K562 (cell line): Measurements from ENCODE around the gene RIPK3. TPM values are rescaled to one million over a fixed set of nuclear protein-coding genes. Genes with fewer than 3 reads are reported as not detected.

Source experiments
- ATAC-seq: fragments of 200-7000 bp; cut with Tn5 transposase; 3 replicates; pipeline ENCODE4 v1.9.1; 2020; ENCODE audit warnings: moderate library complexity
- BruUV-seq: library from RNA; stranded (reverse); fragments of 400-500 nt; replicated peaks from 2 replicates; lab custom pipeline; 2021; lab: Mats Ljungman, UMichigan
- CTCF ChIA-PET: fragments of 300-600 bp; formaldehyde crosslinking; extraction: SDS; loops from one replicate; lab custom pipeline; 2021; ENCODE audit warnings: low intra/inter-chr PET ratio; lab: Yijun Ruan, JAX
- POLR2A ChIA-PET: fragments of 300-600, 350-650 bp; sonication (Branson Sonifier 250); formaldehyde crosslinking; extraction: SDS; loops from one replicate; lab custom pipeline; 2021; ENCODE audit warnings: antibody characterized with exemption, inconsistent platforms; lab: Yijun Ruan, JAX
- DNase-seq, 4 experiments: peaks; one replicate each; pipeline versions ENCODE4 v3.0.0 to v3.0.0-alpha.2; 2011 to 2018; ENCODE audit warnings: low spot score in 3 of 4, mixed read lengths in 3 of 4; ENCODE audit errors: extremely low read depth in 1 of 4
- FAIRE-seq: peaks from 2 replicates; lab custom pipeline; 2011; peaks lifted over from hg19 to GRCh38; lab: Jason Lieb, UNC
- H2AFZ ChIP-seq: 2 replicates; pipeline ENCODE4 v1.6.0; 2011; ENCODE audit warnings: low read depth, low read length, control low read depth, inconsistent platforms
- H3K27ac ChIP-seq: fragments of 200-600 bp; 3 replicates; pipeline ENCODE4 v1.8.0; 2011; ENCODE audit warnings: low read depth, mild to moderate bottlenecking, control low read depth, inconsistent platforms, low read length, moderate library complexity, mixed read lengths; ENCODE audit errors: extremely low read depth
- H3K27me3 ChIP-seq, 2 experiments: fragments of 300-600 bp in 1 of 2; 2 replicates in 1 of 2; 3 replicates in 1 of 2; pipeline versions ENCODE4 v1.6.0 to v1.8.0; 2011; ENCODE audit warnings: inconsistent platforms in 2 of 2, low read length in 2 of 2, mild to moderate bottlenecking in 1 of 2, mixed read lengths in 1 of 2, moderate library complexity in 1 of 2; ENCODE audit not compliant: control insufficient read depth in 2 of 2, insufficient read depth in 2 of 2
- H3K36me3 ChIP-seq: fragments of 300-600 bp; 3 replicates; pipeline ENCODE4 v1.8.0; 2011; ENCODE audit warnings: mild to moderate bottlenecking, low read length, inconsistent platforms; ENCODE audit not compliant: control insufficient read depth, insufficient read depth
- H3K4me1 ChIP-seq, 2 experiments: fragments of 200-600 bp in 1 of 2; replicated peaks in 1 of 2; 2 replicates in 1 of 2; 3 replicates in 1 of 2; pipeline versions ENCODE4 v1.5.1 to v1.8.0; 2011; ENCODE audit warnings: inconsistent platforms in 2 of 2, low read length in 2 of 2, mild to moderate bottlenecking in 1 of 2, mixed read lengths in 1 of 2, moderate library complexity in 1 of 2; ENCODE audit not compliant: control insufficient read depth in 2 of 2, insufficient read depth in 2 of 2
- H3K4me2 ChIP-seq: 2 replicates; pipeline ENCODE4 v1.6.1; 2011; ENCODE audit warnings: low read length, control low read depth, inconsistent platforms, mixed read lengths; ENCODE audit not compliant: insufficient read depth
- H3K4me3 ChIP-seq: fragments of 200-600 bp; sonication (generic), shearing (Covaris generic); 2 replicates; pipeline ENCODE4 v1.5.1; 2016; ENCODE audit warnings: control low read depth, inconsistent platforms
- H3K79me2 ChIP-seq: fragments of 200-600 bp; 3 replicates; pipeline ENCODE4 v1.8.0; 2011; ENCODE audit warnings: low read length, inconsistent platforms; ENCODE audit not compliant: control insufficient read depth, insufficient read depth
- H3K9ac ChIP-seq, 2 experiments: 2 replicates each; pipeline versions ENCODE4 v1.6.0 to v1.6.1; 2011; ENCODE audit warnings: low read depth in 2 of 2, low read length in 2 of 2, control low read depth in 1 of 2, inconsistent platforms in 1 of 2, mild to moderate bottlenecking in 1 of 2, mixed read lengths in 1 of 2; ENCODE audit not compliant: insufficient read depth in 1 of 2
- H3K9me1 ChIP-seq: one replicate; pipeline ENCODE4 v1.6.0; 2011; ENCODE audit warnings: inconsistent platforms, mild to moderate bottlenecking, low read length, moderate library complexity; ENCODE audit not compliant: control insufficient read depth, insufficient read depth
- H3K9me3 ChIP-seq: replicated peaks from 2 replicates; pipeline ENCODE4 v1.5.1; 2011; ENCODE audit warnings: low read depth, low read length, inconsistent platforms; ENCODE audit not compliant: control insufficient read depth, insufficient read depth
- H4K20me1 ChIP-seq: replicated peaks from 2 replicates; pipeline ENCODE4 v1.6.1; 2011; ENCODE audit warnings: low read length, inconsistent platforms, mixed read lengths; ENCODE audit not compliant: control insufficient read depth, insufficient read depth
- ESRRA ChIP-seq: fragments of 450-650 bp; IDR thresholded peaks from 2 replicates; pipeline ENCODE4 v1.6.1; 2014; ENCODE audit warnings: low read depth, mild to moderate bottlenecking, moderate library complexity, borderline replicate concordance
- GTF2E2 ChIP-seq: fragments of 200-800 bp; sonication (Bioruptor generic); IDR thresholded peaks from 2 replicates; pipeline ENCODE4 v1.6.1; 2016; ENCODE audit warnings: missing genetic modification characterization, missing compliant biosample characterization
- HDGF ChIP-seq: fragments of 450-650 bp; IDR thresholded peaks from 2 replicates; pipeline ENCODE4 v1.6.1; 2016
- MEF2A ChIP-seq: IDR thresholded peaks from 2 replicates; pipeline ENCODE4 v1.6.1; 2011; ENCODE audit warnings: low read depth, mild to moderate bottlenecking, low read length, moderate library complexity; ENCODE audit not compliant: control insufficient read depth
- SIN3B ChIP-seq: fragments of 450-650 bp; IDR thresholded peaks from 2 replicates; pipeline ENCODE4 v1.6.1; 2017; ENCODE audit warnings: low read depth, mild to moderate bottlenecking, moderate library complexity
- SIRT6 ChIP-seq: IDR thresholded peaks from one replicate; pipeline ENCODE4 v1.6.1; 2012; ENCODE audit warnings: low read depth, mild to moderate bottlenecking, control low read depth, inconsistent platforms, low read length, moderate library complexity
- SREBF1 ChIP-seq: fragments of 150-350 bp; IDR thresholded peaks from 2 replicates; pipeline ENCODE4 v1.6.1; 2014; ENCODE audit warnings: antibody characterized with exemption, low read depth, low read length, borderline replicate concordance
- ZNF121 ChIP-seq: sonication (generic); formaldehyde crosslinking; conservative IDR thresholded peaks from 2 replicates; pipeline ENCODE4 v1.8.0; 2022; ENCODE audit warnings: missing genetic modification reagents
- ZNF165 ChIP-seq: fragments of 250-450 bp; sonication (Bioruptor Pico); IDR thresholded peaks from 2 replicates; pipeline ENCODE4 v1.4.0; 2020; ENCODE audit warnings: borderline replicate concordance
- WGBS: fragments of 100-300 bp; shearing (Covaris generic); methylation state at CpG from one replicate; pipeline ENCODE4 v1.1.6; 2016; ENCODE audit warnings: low coverage, mixed read lengths; ENCODE audit not compliant: insufficient coverage; ENCODE audit errors: missing lambda C conversion rate; 5-methylcytosine and 5-hydroxymethylcytosine counted together
- in situ Hi-C: fragments of 300-500 bp; cut with MboI; formaldehyde crosslinking; loops from 4 replicates; pipeline ENCODE4 v1.15.0; 2018; ENCODE audit warnings: inconsistent platforms, mixed read lengths
- intact Hi-C: fragments of 100-400 bp; cut with micrococcal nuclease; formaldehyde crosslinking; loops from 2 replicates; pipeline ENCODE4 v1.14.2; 2022
- polyA plus RNA-seq, 8 experiments: library from polyadenylated mRNA; depleted of rRNA in 4 of 8; stranded (reverse) in 5 of 8; unstranded in 3 of 8; fragments of >200 nt; fragmentation: Nextera tagmentation in 2 of 8; fragmentation: Illumina TruSeq in 1 of 8; extraction: Ambion mirVana in 2 of 8; extraction: Trizol in 1 of 8; gene quantifications; 2 replicates each; pipeline versions ENCODE4 v1.2.1 to v1.2.3, GENCODE V29; 2011 to 2014; ENCODE audit warnings: inconsistent platforms in 1 of 8, missing spikeins in 1 of 8
- total RNA-seq, 7 experiments: library from RNA; depleted of rRNA in 6 of 7; stranded (reverse); fragments of >200 nt in 6 of 7; fragmentation: Illumina TruSeq in 2 of 7; extraction: Trizol in 2 of 7; gene quantifications; 2 replicates each; pipeline versions ENCODE4 v1.2.1 to v1.2.3, GENCODE V29; 2011 to 2021; ENCODE audit warnings: low replicate concordance in 1 of 7
- TF ChIP-seq, protein P1 (sequence below): fragments of 450-650 bp; IDR thresholded peaks from 2 replicates; pipeline ENCODE4 v1.6.1; 2016; ENCODE audit warnings: low read depth
- TF ChIP-seq, protein P2 (sequence below): sonication (generic); formaldehyde crosslinking; IDR thresholded peaks from 2 replicates; pipeline ENCODE4 v1.8.0; 2023; ENCODE audit warnings: mild to moderate bottlenecking, missing genetic modification reagents
- TF ChIP-seq, protein P3 (sequence below): sonication (generic); formaldehyde crosslinking; IDR thresholded peaks from 2 replicates; pipeline ENCODE4 v1.8.1; 2023; ENCODE audit warnings: mild to moderate bottlenecking, missing genetic modification reagents

RIPK3 gene
- total and polyA plus RNA-seq, 9 of the 15 experiments (the other 6 are each of a cell fraction or from before 2014, with no cell fraction given): 0.03 to 0.43 (median 0.28) TPM; not detected in 3

DNA sequence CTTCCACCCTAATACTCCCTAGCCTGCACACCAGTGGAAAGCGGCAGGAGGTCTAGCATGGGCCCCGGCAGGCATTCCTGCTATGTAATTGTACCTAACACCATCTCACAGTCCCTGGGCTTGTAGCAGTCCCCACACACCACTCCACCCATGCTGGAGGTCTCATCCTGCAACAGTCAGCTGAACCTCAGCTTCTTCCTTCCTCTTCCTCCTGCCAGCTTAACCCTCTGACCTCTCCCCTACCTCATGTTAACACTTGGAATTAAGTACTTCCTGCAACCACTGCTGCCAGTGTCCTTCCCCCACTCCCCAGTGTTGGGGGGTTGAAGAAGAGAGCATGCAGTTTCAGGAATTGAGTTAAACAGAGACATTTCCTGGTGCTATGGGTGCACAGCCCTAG is 12.5 kb downstream of the RIPK3 start:
- Histone ChIP-seq H2AFZ (no peak overlapping the region), H3K9me1 (no peaks in the 10 kb centered on the region), H3K9me3 (no peaks in the 10 kb centered on the region), H3K27ac (no peak overlapping the region), H3K36me3 (no peaks in the 10 kb centered on the region), H3K4me1 (peaks cover 2 to 17% of the 10 kb centered on the region in 2 experiments; a peak in 4 of 5 replicates), H3K27me3 (no peaks in the 10 kb centered on the region), H3K9ac (peak overlapping the region in 1 of 2 experiments; percentile 52; a peak in 1 of 4 replicates), H4K20me1 (no peaks in the 10 kb centered on the region), H3K4me3 (no peak overlapping the region), H3K4me2 (no peak overlapping the region), H3K79me2 (no peaks in the 10 kb centered on the region)
- FAIRE-seq (no peak), DNase-seq (no peak), ATAC-seq (no peak)
- CTCF ChIA-PET: interaction anchor here (1.7 kb wide), 1 partner anchor 104 kb away, joined by 5 read pairs; no protein-coding TSS in a partner anchor
- no TSS peak for BruUV-seq
- POLR2A ChIA-PET: interaction anchor here (1.1 to 1.3 kb wide), 2 partner anchors 104 to 109 kb away, joined by 3 to 6 read pairs; no protein-coding TSS in a partner anchor
- WGBS: 28% methylated on average over 2 of the region's 2 CpGs
- intact Hi-C loops (no loop called here), in situ Hi-C loops (loop anchor here (25.0 kb wide), 1 partner anchor 360 kb away; no protein-coding TSS in a partner anchor)
- TF ChIP-seq HDGF: no peak
- TF ChIP-seq ESRRA: no peak
- no peak for TF ChIP-seq SIN3B
- TF ChIP-seq SREBF1: no peak
- no peak for TF ChIP-seq ZNF121 (CRISPR knock-in tag)
- TF ChIP-seq, protein P1, sequence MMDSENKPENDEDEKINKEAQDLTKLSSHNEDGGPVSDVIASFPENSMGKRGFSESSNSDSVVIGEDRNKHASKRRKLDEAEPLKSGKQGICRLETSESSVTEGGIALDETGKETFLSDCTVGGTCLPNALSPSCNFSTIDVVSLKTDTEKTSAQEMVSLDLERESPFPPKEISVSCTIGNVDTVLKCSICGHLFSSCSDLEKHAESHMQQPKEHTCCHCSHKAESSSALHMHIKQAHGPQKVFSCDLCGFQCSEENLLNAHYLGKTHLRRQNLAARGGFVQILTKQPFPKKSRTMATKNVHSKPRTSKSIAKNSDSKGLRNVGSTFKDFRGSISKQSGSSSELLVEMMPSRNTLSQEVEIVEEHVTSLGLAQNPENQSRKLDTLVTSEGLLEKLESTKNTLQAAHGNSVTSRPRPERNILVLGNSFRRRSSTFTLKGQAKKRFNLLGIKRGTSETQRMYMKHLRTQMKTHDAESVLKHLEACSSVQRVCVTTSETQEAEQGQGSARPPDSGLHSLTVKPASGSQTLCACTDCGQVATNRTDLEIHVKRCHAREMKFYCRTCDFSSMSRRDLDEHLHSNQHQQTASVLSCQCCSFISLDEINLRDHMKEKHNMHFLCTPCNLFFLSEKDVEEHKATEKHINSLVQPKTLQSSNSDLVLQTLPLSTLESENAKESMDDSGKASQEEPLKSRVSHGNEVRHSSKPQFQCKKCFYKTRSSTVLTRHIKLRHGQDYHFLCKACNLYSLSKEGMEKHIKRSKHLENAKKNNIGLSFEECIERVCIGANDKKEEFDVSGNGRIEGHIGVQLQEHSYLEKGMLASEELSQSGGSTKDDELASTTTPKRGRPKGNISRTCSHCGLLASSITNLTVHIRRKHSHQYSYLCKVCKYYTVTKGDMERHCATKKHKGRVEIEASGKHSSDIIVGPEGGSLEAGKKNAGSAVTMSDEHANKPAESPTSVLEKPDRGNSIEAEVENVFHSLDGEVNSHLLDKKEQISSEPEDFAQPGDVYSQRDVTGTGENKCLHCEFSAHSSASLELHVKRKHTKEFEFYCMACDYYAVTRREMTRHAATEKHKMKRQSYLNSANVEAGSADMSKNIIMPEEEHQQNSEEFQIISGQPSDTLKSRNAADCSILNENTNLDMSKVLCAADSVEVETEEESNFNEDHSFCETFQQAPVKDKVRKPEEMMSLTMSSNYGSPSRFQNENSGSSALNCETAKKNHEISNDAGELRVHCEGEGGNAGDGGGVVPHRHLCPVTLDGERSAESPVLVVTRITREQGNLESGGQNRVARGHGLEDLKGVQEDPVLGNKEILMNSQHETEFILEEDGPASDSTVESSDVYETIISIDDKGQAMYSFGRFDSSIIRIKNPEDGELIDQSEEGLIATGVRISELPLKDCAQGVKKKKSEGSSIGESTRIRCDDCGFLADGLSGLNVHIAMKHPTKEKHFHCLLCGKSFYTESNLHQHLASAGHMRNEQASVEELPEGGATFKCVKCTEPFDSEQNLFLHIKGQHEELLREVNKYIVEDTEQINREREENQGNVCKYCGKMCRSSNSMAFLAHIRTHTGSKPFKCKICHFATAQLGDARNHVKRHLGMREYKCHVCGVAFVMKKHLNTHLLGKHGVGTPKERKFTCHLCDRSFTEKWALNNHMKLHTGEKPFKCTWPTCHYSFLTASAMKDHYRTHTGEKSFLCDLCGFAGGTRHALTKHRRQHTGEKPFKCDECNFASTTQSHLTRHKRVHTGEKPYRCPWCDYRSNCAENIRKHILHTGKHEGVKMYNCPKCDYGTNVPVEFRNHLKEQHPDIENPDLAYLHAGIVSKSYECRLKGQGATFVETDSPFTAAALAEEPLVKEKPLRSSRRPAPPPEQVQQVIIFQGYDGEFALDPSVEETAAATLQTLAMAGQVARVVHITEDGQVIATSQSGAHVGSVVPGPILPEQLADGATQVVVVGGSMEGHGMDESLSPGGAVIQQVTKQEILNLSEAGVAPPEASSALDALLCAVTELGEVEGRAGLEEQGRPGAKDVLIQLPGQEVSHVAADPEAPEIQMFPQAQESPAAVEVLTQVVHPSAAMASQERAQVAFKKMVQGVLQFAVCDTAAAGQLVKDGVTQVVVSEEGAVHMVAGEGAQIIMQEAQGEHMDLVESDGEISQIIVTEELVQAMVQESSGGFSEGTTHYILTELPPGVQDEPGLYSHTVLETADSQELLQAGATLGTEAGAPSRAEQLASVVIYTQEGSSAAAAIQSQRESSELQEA: no peak
- TF ChIP-seq, protein P2, sequence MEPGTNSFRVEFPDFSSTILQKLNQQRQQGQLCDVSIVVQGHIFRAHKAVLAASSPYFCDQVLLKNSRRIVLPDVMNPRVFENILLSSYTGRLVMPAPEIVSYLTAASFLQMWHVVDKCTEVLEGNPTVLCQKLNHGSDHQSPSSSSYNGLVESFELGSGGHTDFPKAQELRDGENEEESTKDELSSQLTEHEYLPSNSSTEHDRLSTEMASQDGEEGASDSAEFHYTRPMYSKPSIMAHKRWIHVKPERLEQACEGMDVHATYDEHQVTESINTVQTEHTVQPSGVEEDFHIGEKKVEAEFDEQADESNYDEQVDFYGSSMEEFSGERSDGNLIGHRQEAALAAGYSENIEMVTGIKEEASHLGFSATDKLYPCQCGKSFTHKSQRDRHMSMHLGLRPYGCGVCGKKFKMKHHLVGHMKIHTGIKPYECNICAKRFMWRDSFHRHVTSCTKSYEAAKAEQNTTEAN (CRISPR knock-in tag): no peak
- no peak for TF ChIP-seq GTF2E2 (tag)
- TF ChIP-seq MEF2A: no peak
- no peak for TF ChIP-seq ZNF165 (CRISPR knock-in tag)
- TF ChIP-seq, protein P3, sequence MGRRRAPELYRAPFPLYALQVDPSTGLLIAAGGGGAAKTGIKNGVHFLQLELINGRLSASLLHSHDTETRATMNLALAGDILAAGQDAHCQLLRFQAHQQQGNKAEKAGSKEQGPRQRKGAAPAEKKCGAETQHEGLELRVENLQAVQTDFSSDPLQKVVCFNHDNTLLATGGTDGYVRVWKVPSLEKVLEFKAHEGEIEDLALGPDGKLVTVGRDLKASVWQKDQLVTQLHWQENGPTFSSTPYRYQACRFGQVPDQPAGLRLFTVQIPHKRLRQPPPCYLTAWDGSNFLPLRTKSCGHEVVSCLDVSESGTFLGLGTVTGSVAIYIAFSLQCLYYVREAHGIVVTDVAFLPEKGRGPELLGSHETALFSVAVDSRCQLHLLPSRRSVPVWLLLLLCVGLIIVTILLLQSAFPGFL (CRISPR knock-in tag): no peak
- TF ChIP-seq SIRT6: no peak
